Suprapubic skin (tissue), 4 donors: ENCODE measurements around the gene SLK. TPM values are rescaled to one million over a fixed set of nuclear protein-coding genes. Genes with fewer than 3 reads are reported as not detected.

Experiments used
- DNase-seq, 2 donors: peaks; one replicate each; pipeline ENCODE4 v3.0.0-alpha.2; 2019; ENCODE audit warnings: low spot score in 2 of 2
- H3K27ac ChIP-seq: fragments of 200-600 bp; sonication (generic); one replicate; pipeline ENCODE4 v1.5.1; 2019
- H3K27me3 ChIP-seq: fragments of 200-600 bp; sonication (generic); one replicate; pipeline ENCODE4 v1.5.1; 2019
- H3K36me3 ChIP-seq: fragments of 200-600 bp; sonication (generic); one replicate; pipeline ENCODE4 v1.5.1; 2019
- H3K4me1 ChIP-seq: fragments of 200-600 bp; sonication (generic); one replicate; pipeline ENCODE4 v1.5.1; 2019
- H3K4me3 ChIP-seq: fragments of 200-600 bp; sonication (generic); one replicate; pipeline ENCODE4 v1.5.1; 2019; ENCODE audit warnings: mild to moderate bottlenecking
- H3K9me3 ChIP-seq: fragments of 200-600 bp; sonication (generic); one replicate; pipeline ENCODE4 v1.5.1; 2019
- CTCF ChIP-seq, 2 donors: fragments of 200-600 bp in 1 of 2; fragments of 450-650 bp in 1 of 2; sonication (generic) in 1 of 2; IDR thresholded peaks; one replicate each; pipeline ENCODE4 v1.5.1; 2016 to 2019; ENCODE audit warnings: antibody characterized with exemption in 2 of 2, mild to moderate bottlenecking in 1 of 2, moderate library complexity in 1 of 2
- EP300 ChIP-seq: sonication (generic); formaldehyde crosslinking; IDR thresholded peaks from one replicate; pipeline ENCODE4 v1.6.1; 2017; ENCODE audit warnings: antibody characterized with exemption
- POLR2A ChIP-seq, 2 donors: fragments of 450-650 bp; IDR thresholded peaks; one replicate each; pipeline ENCODE4 v1.6.1; 2017; ENCODE audit warnings: antibody characterized with exemption in 2 of 2, mild to moderate bottlenecking in 2 of 2, moderate library complexity in 2 of 2
- POLR2AphosphoS5 ChIP-seq, 3 donors: sonication (generic); formaldehyde crosslinking; IDR thresholded peaks; one replicate each; pipeline ENCODE4 v1.6.1; 2017; ENCODE audit warnings: antibody characterized with exemption in 3 of 3
- WGBS: methylation state at CpG from one replicate; pipeline ENCODE4 v1.1.5; 2018; 5-methylcytosine and 5-hydroxymethylcytosine counted together
- total RNA-seq, 4 donors: library from RNA; depleted of rRNA; stranded (reverse); fragments of >200 nt; gene quantifications; one replicate each; pipeline ENCODE4 v1.1.0, GENCODE V29; 2016

Gene SLK
- total RNA-seq, 4 donors from 2014 or later: 38.1 to 81.4 (median 56.3) TPM

GRCh38 chr10:103926722-103927319 is 40.1 kb upstream of the SLK start:
- Histone ChIP-seq H3K27ac (no peak overlapping the region), H3K4me1 (peaks cover 6% of the 10 kb centered on the region), H3K27me3 (no peaks in the 10 kb centered on the region), H3K4me3 (no peak overlapping the region), H3K36me3 (no peaks in the 10 kb centered on the region), H3K9me3 (no peaks in the 10 kb centered on the region)
- TF ChIP-seq EP300 (no peak), POLR2A (IDR thresholded peaks at IDR 0.05) (no peak), CTCF (IDR thresholded peaks at IDR 0.05) (no peak), POLR2AphosphoS5 (IDR thresholded peaks at IDR 0.05) (no peak)
- 82% methylated on average over 2 of the region's 2 CpGs for WGBS
- DNase-seq: no peak

- TF ChIP-seq EP300 (no peak), POLR2AphosphoS5 (IDR thresholded peaks at IDR 0.05) (no peak), POLR2A (IDR thresholded peaks at IDR 0.05) (no peak), CTCF (IDR thresholded peaks at IDR 0.05) (no peak)
- WGBS: 98% methylated on average over 6 of the region's 6 CpGs
- DNase-seq: no peak
- H3K36me3 ChIP-seq: no peaks in the 10 kb centered on the region
- no peak overlapping the region for H3K4me3 ChIP-seq
- no peak overlapping the region for H3K27ac ChIP-seq
- no peaks in the 10 kb centered on the region for H3K9me3 ChIP-seq
- no peaks in the 10 kb centered on the region for H3K27me3 ChIP-seq
- H3K4me1 ChIP-seq: peaks cover 6% of the 10 kb centered on the region
These were observed 38.2 kb upstream of the SLK start for GRCh38 chr10:103928784-103929183.

GRCh38 chr10:103929381-103929921 is 37.5 kb upstream of the SLK start:
- H3K27me3 ChIP-seq: no peaks in the 10 kb centered on the region
- H3K36me3 ChIP-seq: no peaks in the 10 kb centered on the region
- peaks cover 6% of the 10 kb centered on the region for H3K4me1 ChIP-seq
- no peak for DNase-seq
- no peak overlapping the region for H3K4me3 ChIP-seq
- TF ChIP-seq EP300: no peak
- no peak for TF ChIP-seq CTCF (IDR thresholded peaks at IDR 0.05)
- TF ChIP-seq POLR2AphosphoS5 (IDR thresholded peaks at IDR 0.05): no peak
- no peak for TF ChIP-seq POLR2A (IDR thresholded peaks at IDR 0.05)
- WGBS: 63% methylated on average over 7 of the region's 7 CpGs
- H3K27ac ChIP-seq: no peak overlapping the region
- H3K9me3 ChIP-seq: no peaks in the 10 kb centered on the region

- Histone ChIP-seq H3K27ac (no peak overlapping the region), H3K4me3 (no peak overlapping the region), H3K4me1 (peaks cover 6% of the 10 kb centered on the region), H3K27me3 (no peaks in the 10 kb centered on the region), H3K9me3 (no peaks in the 10 kb centered on the region), H3K36me3 (no peaks in the 10 kb centered on the region)
- DNase-seq: no peak
- WGBS: 94% methylated on average over 1 of the region's 1 CpG
- no peak for TF ChIP-seq EP300
- no peak for TF ChIP-seq POLR2A (IDR thresholded peaks at IDR 0.05)
- no peak for TF ChIP-seq CTCF (IDR thresholded peaks at IDR 0.05)
- TF ChIP-seq POLR2AphosphoS5 (IDR thresholded peaks at IDR 0.05): no peak
These were observed 36.5 kb upstream of the SLK start for GRCh38 chr10:103930449-103930848.

- no peaks in the 10 kb centered on the region for H3K36me3 ChIP-seq
These were observed 36.1 kb upstream of the SLK start for GRCh38 chr10:103930881-103931280.

More at GRCh38 chr10:103930881-103931280, 36.1 kb upstream of the SLK start:
- no peak for DNase-seq
- Histone ChIP-seq H3K27ac (no peak overlapping the region), H3K9me3 (no peaks in the 10 kb centered on the region), H3K4me3 (no peak overlapping the region), H3K4me1 (peaks cover 6% of the 10 kb centered on the region), H3K27me3 (no peaks in the 10 kb centered on the region)
- WGBS: 73% methylated on average over 6 of the region's 6 CpGs
- TF ChIP-seq POLR2AphosphoS5 (IDR thresholded peaks at IDR 0.05): no peak
- no peak for TF ChIP-seq POLR2A (IDR thresholded peaks at IDR 0.05)
- TF ChIP-seq CTCF (IDR thresholded peaks at IDR 0.05): no peak
- TF ChIP-seq EP300: no peak
